ENCODE measurements around the gene STRBP.

DNA sequence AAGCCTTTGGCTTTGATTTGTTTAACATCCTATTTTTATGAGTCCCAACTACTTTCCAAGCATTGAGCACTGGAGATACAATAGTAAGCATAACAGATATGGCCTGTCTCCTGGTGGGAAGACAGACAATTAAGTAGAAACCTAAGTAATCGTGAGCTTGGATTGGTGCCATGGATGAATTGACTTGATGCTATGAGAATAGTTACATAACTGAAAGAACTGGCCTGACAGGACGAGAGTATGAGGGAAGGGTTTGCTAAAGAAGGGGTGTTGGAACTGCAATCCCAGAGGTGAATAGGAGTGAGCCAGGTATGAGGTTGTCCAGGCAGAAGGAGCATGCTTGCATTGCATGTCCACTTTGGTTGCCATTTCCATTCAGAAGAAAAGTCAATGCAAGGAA, 182.5 kb downstream of the STRBP start:
- no peak for TF ChIP-seq EZH2 (IDR thresholded peaks at IDR 0.05; ENCODE audit: borderline replicate concordance, low read depth, low read length, severe bottlenecking)
- TF ChIP-seq, protein P1, sequence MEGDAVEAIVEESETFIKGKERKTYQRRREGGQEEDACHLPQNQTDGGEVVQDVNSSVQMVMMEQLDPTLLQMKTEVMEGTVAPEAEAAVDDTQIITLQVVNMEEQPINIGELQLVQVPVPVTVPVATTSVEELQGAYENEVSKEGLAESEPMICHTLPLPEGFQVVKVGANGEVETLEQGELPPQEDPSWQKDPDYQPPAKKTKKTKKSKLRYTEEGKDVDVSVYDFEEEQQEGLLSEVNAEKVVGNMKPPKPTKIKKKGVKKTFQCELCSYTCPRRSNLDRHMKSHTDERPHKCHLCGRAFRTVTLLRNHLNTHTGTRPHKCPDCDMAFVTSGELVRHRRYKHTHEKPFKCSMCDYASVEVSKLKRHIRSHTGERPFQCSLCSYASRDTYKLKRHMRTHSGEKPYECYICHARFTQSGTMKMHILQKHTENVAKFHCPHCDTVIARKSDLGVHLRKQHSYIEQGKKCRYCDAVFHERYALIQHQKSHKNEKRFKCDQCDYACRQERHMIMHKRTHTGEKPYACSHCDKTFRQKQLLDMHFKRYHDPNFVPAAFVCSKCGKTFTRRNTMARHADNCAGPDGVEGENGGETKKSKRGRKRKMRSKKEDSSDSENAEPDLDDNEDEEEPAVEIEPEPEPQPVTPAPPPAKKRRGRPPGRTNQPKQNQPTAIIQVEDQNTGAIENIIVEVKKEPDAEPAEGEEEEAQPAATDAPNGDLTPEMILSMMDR (IDR thresholded peaks at IDR 0.05; ENCODE audit: borderline replicate concordance, extremely low read depth, low read length, poor library complexity, severe bottlenecking), result no peak
